SJSA1 (cell line): ENCODE data around the gene PIP4K2C. TPM values are rescaled to one million over a fixed set of nuclear protein-coding genes. Genes with fewer than 3 reads are reported as not detected.
A peak's percentile ranks its signal among the peaks of the same experiment; 100 is the strongest.

ENCODE experiments used
- DNase-seq, 2 experiments: peaks; one replicate each; pipeline ENCODE4 v3.0.0-alpha.2; 2015 to 2020; ENCODE audit warnings: low spot score in 2 of 2, low read depth in 1 of 2
- H3K27ac ChIP-seq: fragments of 250-450 bp; sonication (Bioruptor Pico); 2 replicates; pipeline ENCODE4 v1.5.1; 2020; ENCODE audit warnings: mild to moderate bottlenecking, moderate library complexity
- H3K27me3 ChIP-seq: fragments of 250-450 bp; sonication (Bioruptor Pico); replicated peaks from 2 replicates; pipeline ENCODE4 v1.5.1; 2020; ENCODE audit warnings: mild to moderate bottlenecking, moderate library complexity
- H3K36me3 ChIP-seq: fragments of 250-450 bp; sonication (Bioruptor Pico); 2 replicates; pipeline ENCODE4 v1.5.1; 2020; ENCODE audit warnings: mild to moderate bottlenecking
- H3K4me1 ChIP-seq: fragments of 250-450 bp; sonication (Bioruptor Pico); replicated peaks from 2 replicates; pipeline ENCODE4 v1.6.1; 2021; ENCODE audit warnings: mild to moderate bottlenecking
- H3K4me3 ChIP-seq: fragments of 250-450 bp; sonication (Bioruptor Pico); 2 replicates; pipeline ENCODE4 v1.5.1; 2020; ENCODE audit warnings: mild to moderate bottlenecking
- H3K9me3 ChIP-seq: fragments of 250-450 bp; sonication (Bioruptor Pico); replicated peaks from 2 replicates; pipeline ENCODE4 v1.5.1; 2020; ENCODE audit warnings: mild to moderate bottlenecking
- total RNA-seq: library from RNA; depleted of rRNA; stranded (reverse); fragments of >200 nt; shearing (Covaris generic); gene quantifications from 2 replicates; pipeline ENCODE4 v1.2.3, GENCODE V29; 2014

The PIP4K2C gene
- total RNA-seq, 1 experiment from 2014 or later: 654 TPM

DNA sequence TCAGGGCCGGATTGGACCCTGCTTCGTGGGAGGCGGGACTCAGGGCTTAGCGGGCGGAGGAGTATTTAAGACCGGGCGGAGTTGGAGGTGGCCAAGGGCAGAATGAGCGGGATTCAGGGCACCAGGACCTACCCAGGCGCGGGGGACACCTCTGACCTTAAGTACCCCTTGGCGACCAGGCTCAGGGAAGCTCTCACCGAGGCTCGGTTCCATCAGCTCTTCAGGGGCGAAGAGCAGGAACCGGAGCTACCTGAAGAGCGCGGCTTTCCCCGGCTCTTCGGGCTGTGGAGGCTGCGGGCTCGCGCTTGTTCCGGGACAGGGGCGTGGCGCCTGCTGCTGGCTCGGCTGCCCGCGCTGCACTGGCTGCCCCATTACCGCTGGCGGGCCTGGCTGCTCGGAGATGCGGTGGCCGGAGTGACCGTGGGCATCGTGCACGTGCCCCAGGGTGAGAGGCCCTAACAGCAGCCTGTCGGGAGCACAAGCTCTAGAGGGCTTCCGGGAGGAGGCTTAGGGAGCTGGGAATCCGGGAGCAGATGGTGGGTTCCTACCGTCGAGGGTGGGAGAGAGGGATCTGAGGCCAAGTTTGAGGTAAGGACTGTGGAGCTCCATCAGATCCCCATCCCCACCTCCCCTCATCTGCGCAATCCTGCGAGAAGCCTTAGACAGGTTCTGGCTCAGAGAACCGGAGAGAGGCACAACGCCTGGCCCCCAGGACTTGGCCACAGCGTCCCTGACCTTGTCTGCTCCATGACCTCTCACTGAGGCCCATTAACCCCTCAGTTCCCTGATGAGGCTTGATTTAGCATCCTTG, 28.6 kb downstream of the PIP4K2C start:
- peak in 1 of 2 experiments; percentile 97 for DNase-seq
- Histone ChIP-seq H3K27ac (no peak overlapping the region), H3K27me3 (peaks cover 46% of the 10 kb centered on the region), H3K4me1 (peaks cover 19% of the 10 kb centered on the region), H3K9me3 (peaks cover 11% of the 10 kb centered on the region), H3K36me3 (peaks cover 21% of the 10 kb centered on the region), H3K4me3 (no peak overlapping the region)

- no peak overlapping the region for H3K4me3 ChIP-seq
- no peak overlapping the region for H3K27ac ChIP-seq
- peaks cover 11% of the 10 kb centered on the region for H3K9me3 ChIP-seq
- H3K36me3 ChIP-seq: peaks cover 15% of the 10 kb centered on the region
- peaks cover 19% of the 10 kb centered on the region for H3K4me1 ChIP-seq
- H3K27me3 ChIP-seq: peaks cover 46% of the 10 kb centered on the region
- peak in 1 of 2 experiments; percentile 79 for DNase-seq
Observed at GRCh38 chr12:57620245-57620935, 29.4 kb downstream of the PIP4K2C start.

DNA sequence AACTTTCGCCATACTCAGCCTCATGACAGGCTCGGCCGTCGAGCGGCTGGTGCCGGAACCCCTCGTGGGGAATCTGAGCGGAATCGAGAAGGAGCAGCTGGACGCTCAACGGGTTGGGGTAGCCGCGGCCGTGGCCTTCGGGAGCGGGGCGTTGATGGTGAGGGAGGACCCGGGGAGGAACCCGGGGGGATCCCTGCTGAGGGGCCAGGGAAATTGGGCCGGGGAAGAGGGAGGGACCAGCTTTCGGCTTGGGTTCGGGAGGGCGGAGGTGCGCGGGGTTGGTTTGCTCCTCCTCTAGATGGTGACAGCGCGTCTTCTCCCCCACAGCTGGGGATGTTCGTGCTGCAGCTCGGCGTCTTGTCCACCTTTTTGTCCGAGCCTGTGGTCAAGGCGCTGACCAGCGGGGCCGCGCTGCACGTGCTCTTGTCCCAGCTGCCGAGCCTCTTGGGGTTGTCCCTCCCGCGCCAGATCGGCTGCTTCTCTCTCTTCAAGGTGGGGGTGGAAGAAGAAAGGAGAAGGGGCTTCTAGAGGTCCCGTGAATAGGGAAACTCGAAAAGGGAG, 30.0 kb downstream of the PIP4K2C start:
- DNase-seq: peak in 1 of 2 experiments; percentile 98
- Histone ChIP-seq H3K4me1 (peaks cover 19% of the 10 kb centered on the region), H3K36me3 (peaks cover 13% of the 10 kb centered on the region), H3K27me3 (peaks cover 46% of the 10 kb centered on the region), H3K4me3 (peak overlapping the region; percentile 26), H3K9me3 (peaks cover 11% of the 10 kb centered on the region), H3K27ac (no peak overlapping the region)

GRCh38 chr12:57621497-57622292, 30.7 kb downstream of the PIP4K2C start:
- peaks cover 11% of the 10 kb centered on the region for H3K9me3 ChIP-seq
- peaks cover 17% of the 10 kb centered on the region for H3K4me1 ChIP-seq
- H3K36me3 ChIP-seq: peaks cover 13% of the 10 kb centered on the region
- peak in 1 of 2 experiments; percentile 100 for DNase-seq
- H3K27ac ChIP-seq: no peak overlapping the region
- H3K4me3 ChIP-seq: peak overlapping the region; percentile 26
- H3K27me3 ChIP-seq: peaks cover 46% of the 10 kb centered on the region

- peak; percentile 79 to 95 for DNase-seq
- Histone ChIP-seq H3K36me3 (peaks cover 19% of the 10 kb centered on the region), H3K4me3 (no peak overlapping the region), H3K27ac (no peak overlapping the region), H3K9me3 (peaks cover 11% of the 10 kb centered on the region), H3K4me1 (peaks cover 17% of the 10 kb centered on the region), H3K27me3 (peaks cover 46% of the 10 kb centered on the region)
Observed at GRCh38 chr12:57622293-57623245, 31.6 kb downstream of the PIP4K2C start.

GRCh38 chr12:57623385-57623784, 32.4 kb downstream of the PIP4K2C start:
- Histone ChIP-seq H3K27ac (no peak overlapping the region), H3K9me3 (peaks cover 11% of the 10 kb centered on the region), H3K4me1 (peaks cover 17% of the 10 kb centered on the region), H3K27me3 (peaks cover 46% of the 10 kb centered on the region), H3K4me3 (no peak overlapping the region), H3K36me3 (peaks cover 27% of the 10 kb centered on the region)
- DNase-seq: peak in 1 of 2 experiments; percentile 80

DNA sequence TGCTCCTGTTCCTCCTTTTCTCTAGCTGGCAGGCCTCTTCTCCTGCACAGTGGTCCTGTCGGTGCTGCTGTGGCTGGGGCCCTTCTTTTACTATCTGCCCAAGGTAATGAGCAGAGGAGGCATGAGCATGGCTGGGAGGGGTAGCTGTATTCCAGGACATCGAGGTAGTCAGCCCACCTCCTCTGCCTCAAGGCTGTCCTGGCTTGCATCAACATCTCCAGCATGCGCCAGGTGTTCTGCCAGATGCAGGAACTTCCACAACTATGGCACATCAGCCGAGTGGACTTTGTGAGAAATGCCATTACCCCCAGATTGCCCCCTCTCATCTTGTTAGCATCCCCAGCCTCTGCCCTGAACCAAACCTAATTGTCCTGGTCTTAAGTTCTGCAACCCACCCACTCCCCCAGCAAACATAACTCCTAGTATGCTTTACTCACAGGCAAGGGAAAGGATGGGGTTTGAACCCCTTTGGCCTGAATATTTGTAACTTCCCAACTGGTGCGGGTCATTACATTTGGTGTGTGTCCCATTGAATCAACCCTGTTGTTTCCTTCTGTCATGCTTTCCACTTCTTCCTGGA, 32.9 kb downstream of the PIP4K2C start:
- H3K36me3 ChIP-seq: peaks cover 32% of the 10 kb centered on the region
- no peak overlapping the region for H3K27ac ChIP-seq
- peak; percentile 80 to 95 for DNase-seq
- H3K4me1 ChIP-seq: peaks cover 17% of the 10 kb centered on the region
- peaks cover 11% of the 10 kb centered on the region for H3K9me3 ChIP-seq
- H3K27me3 ChIP-seq: peaks cover 46% of the 10 kb centered on the region
- H3K4me3 ChIP-seq: no peak overlapping the region

- no peak overlapping the region for H3K4me3 ChIP-seq
- DNase-seq: peak; percentile 81 to 96
- H3K27me3 ChIP-seq: peaks cover 46% of the 10 kb centered on the region
- H3K36me3 ChIP-seq: peaks cover 39% of the 10 kb centered on the region
- H3K27ac ChIP-seq: no peak overlapping the region
- peaks cover 11% of the 10 kb centered on the region for H3K9me3 ChIP-seq
- H3K4me1 ChIP-seq: peaks cover 17% of the 10 kb centered on the region
Observed at GRCh38 chr12:57624441-57625220, 33.6 kb downstream of the PIP4K2C start.

DNA sequence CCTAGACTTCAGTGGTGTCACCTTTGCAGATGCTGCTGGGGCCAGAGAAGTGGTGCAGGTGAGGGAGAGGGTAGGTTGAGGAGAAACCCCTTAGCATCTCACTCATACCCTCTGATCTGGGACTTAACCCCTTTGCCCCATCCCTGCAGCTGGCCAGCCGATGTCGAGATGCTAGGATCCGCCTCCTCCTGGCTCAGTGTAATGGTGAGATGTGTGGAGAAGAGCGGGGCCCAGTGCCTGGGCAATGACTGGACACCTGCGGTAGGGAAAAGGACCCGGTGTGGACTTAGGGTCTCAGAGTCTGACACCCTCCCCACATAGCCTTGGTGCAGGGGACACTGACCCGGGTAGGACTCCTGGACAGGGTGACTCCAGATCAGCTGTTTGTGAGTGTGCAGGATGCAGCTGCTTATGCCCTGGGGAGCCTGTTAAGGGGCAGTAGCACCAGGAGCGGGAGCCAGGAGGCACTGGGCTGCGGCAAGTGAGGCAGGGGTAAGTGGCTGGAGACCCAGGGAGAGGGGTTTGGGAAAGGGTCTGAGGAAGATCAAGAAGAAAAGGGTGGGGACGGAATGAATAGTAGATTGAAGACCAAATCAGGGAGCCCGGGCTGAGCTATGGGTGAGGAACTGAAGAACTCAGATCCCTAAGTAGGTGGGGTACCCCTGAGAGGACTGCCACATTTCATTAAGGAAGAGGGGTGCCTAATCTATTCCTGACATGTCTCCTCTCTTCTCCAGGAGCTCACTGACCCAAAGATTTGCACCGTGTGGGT, 34.5 kb downstream of the PIP4K2C start:
- Histone ChIP-seq H3K4me1 (peaks cover 17% of the 10 kb centered on the region), H3K27me3 (peaks cover 40% of the 10 kb centered on the region), H3K9me3 (peaks cover 11% of the 10 kb centered on the region), H3K4me3 (no peak overlapping the region), H3K36me3 (peaks cover 48% of the 10 kb centered on the region), H3K27ac (no peak overlapping the region)
- peak; percentile 81 to 96 for DNase-seq

DNA sequence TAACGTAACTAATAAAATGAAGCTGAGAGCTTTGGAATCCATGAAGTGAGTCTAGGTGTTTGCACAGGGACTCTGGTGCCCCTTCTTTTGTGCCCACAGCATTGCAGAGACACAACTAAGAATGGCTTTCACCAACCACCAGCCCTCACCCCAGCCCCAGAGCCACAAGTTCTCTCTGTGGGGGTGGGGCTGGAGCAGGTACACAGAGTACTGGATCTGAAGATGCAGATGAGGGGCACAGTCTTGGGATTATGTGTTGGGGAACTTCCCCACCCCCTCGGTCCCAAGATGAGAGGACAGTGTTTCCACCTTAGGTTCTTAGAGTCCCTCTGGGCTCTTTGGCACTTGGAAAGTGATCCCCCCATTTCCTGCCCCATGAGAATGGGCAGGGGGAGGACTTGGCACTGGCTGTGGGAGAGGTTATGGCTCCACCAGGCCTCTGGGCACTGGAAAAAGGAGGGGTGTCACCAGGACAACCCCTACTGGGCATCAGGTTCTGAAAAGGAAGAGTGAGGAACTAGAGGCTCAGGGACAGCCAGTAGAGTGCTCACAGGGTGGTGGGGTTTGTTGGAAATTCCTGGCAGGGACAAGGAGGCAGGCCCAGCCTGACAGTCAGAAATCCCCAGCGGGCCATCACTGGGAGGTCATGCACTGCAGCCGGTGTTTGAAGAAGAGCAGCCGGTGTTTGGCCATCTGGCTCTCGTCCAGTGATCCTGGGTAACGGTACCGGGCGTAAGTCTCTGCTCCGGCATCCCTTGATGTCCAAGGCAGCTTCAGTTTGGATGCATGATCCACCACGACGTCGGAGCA, 35.3 kb downstream of the PIP4K2C start:
- Histone ChIP-seq H3K4me3 (no peak overlapping the region), H3K4me1 (peaks cover 15% of the 10 kb centered on the region), H3K27ac (no peak overlapping the region), H3K27me3 (peaks cover 31% of the 10 kb centered on the region), H3K36me3 (peaks cover 56% of the 10 kb centered on the region), H3K9me3 (peaks cover 4% of the 10 kb centered on the region)
- peak; percentile 78 to 97 for DNase-seq
